Astrocyte (in vitro differentiated cells and primary cell): ENCODE measurements around the gene CNGB1.

Experiments used
- EZH2 ChIP-seq: IDR thresholded peaks from 2 replicates; pipeline ENCODE4 v1.6.1; 2012; ENCODE audit warnings: mild to moderate bottlenecking, low read length, inconsistent platforms; ENCODE audit not compliant: insufficient read depth
- TF ChIP-seq, protein P1 (sequence below): IDR thresholded peaks from 2 replicates; pipeline ENCODE4 v1.5.1; 2011; ENCODE audit warnings: low read depth, mild to moderate bottlenecking, inconsistent platforms, low read length, moderate library complexity; ENCODE audit not compliant: insufficient read depth

GRCh38 chr16:57915267-57915666 is 55.7 kb downstream of the CNGB1 start:
- TF ChIP-seq, protein P1, sequence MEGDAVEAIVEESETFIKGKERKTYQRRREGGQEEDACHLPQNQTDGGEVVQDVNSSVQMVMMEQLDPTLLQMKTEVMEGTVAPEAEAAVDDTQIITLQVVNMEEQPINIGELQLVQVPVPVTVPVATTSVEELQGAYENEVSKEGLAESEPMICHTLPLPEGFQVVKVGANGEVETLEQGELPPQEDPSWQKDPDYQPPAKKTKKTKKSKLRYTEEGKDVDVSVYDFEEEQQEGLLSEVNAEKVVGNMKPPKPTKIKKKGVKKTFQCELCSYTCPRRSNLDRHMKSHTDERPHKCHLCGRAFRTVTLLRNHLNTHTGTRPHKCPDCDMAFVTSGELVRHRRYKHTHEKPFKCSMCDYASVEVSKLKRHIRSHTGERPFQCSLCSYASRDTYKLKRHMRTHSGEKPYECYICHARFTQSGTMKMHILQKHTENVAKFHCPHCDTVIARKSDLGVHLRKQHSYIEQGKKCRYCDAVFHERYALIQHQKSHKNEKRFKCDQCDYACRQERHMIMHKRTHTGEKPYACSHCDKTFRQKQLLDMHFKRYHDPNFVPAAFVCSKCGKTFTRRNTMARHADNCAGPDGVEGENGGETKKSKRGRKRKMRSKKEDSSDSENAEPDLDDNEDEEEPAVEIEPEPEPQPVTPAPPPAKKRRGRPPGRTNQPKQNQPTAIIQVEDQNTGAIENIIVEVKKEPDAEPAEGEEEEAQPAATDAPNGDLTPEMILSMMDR: no peak
- no peak for TF ChIP-seq EZH2
